ENCODE data around the gene TSPAN14. TPM values are rescaled to one million over a fixed set of nuclear protein-coding genes. Genes with fewer than 3 reads are reported as not detected.

The TSPAN14 gene
- polyA plus RNA-seq, 3 donors: 123 to 160 (median 146) TPM

DNA sequence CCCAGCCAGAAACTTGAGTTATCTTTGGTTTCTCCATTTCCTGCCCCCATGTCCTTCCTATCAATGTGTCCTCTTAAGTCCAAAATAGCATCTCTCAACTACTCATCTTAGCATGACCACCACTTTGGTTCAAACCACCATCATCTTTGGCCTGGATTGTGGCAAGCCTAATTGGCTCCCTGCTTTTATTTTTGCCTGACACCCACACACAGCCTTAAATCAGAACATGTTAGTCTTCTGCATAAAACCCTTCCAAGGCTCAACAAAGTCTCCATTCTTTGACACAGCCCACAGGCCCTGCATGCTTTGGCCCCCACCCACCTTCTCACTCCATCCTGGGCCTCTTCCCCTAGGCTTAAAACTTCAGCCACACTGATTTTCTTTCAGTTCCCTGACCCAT lies 2.0 kb upstream of the TSPAN14 start:
- H3K4me3 Mint-ChIP-seq: no peak overlapping the region
- TF ChIP-seq, protein P1, sequence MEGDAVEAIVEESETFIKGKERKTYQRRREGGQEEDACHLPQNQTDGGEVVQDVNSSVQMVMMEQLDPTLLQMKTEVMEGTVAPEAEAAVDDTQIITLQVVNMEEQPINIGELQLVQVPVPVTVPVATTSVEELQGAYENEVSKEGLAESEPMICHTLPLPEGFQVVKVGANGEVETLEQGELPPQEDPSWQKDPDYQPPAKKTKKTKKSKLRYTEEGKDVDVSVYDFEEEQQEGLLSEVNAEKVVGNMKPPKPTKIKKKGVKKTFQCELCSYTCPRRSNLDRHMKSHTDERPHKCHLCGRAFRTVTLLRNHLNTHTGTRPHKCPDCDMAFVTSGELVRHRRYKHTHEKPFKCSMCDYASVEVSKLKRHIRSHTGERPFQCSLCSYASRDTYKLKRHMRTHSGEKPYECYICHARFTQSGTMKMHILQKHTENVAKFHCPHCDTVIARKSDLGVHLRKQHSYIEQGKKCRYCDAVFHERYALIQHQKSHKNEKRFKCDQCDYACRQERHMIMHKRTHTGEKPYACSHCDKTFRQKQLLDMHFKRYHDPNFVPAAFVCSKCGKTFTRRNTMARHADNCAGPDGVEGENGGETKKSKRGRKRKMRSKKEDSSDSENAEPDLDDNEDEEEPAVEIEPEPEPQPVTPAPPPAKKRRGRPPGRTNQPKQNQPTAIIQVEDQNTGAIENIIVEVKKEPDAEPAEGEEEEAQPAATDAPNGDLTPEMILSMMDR (IDR thresholded peaks at IDR 0.05): no peak
- Histone ChIP-seq H3K4me1 (ENCODE audit: control insufficient read depth in 1 of 2, insufficient read depth in 2 of 2, low read length in 2 of 2) (peaks cover 65 to 77% of the 10 kb centered on the region in 2 donors), H4K20me1 (ENCODE audit: insufficient read depth, low read length) (peaks cover 28% of the 10 kb centered on the region), H3K79me2 (ENCODE audit: insufficient read depth, low read length) (peaks cover 29% of the 10 kb centered on the region), H3K4me3 (replicated peaks in 1 of 3; ENCODE audit: low read depth in 2 of 3, low read length in 3 of 3) (no peak overlapping the region), H3K9ac (ENCODE audit: insufficient read depth, low read length, poor library complexity, severe bottlenecking) (no peak overlapping the region), H2AFZ (ENCODE audit: insufficient read depth, low read depth, low read length, poor library complexity, severe bottlenecking) (no peak overlapping the region), H3K27ac (ENCODE audit: low read depth in 1 of 2, low read length in 2 of 2) (no peak overlapping the region), H3K27me3 (ENCODE audit: control insufficient read depth in 2 of 2, insufficient read depth in 2 of 2, low read length in 2 of 2) (no peaks in the 10 kb centered on the region), H3K9me3 (replicated peaks in 1 of 2; ENCODE audit: control insufficient read depth in 1 of 2, insufficient read depth in 1 of 2, low read length in 2 of 2) (peaks cover 4 to 7% of the 10 kb centered on the region in 2 donors), H3K36me3 (replicated peaks in 1 of 2; ENCODE audit: control insufficient read depth in 1 of 2, insufficient read depth in 2 of 2, low read length in 2 of 2) (no peaks in the 10 kb centered on the region), H3K4me2 (replicated peaks; ENCODE audit: extremely low read depth, low read length, poor library complexity, severe bottlenecking) (no peak overlapping the region)
- H3K9me3 Mint-ChIP-seq: peaks cover 0 to 2% (median 0%) of the 10 kb centered on the region in 7 donors
- DNase-seq: no peak
- H3K27me3 Mint-ChIP-seq (ENCODE audit: low read depth in 3 of 3): peaks cover 0 to 2% (median 0%) of the 10 kb centered on the region in 3 donors
- intact Hi-C loops (cut with micrococcal nuclease): loop anchor here in 1 of 2 donors (5.0 kb wide), 1 partner anchor 65 kb away; no protein-coding TSS in a partner anchor
- H3K36me3 Mint-ChIP-seq: peaks cover 3 to 6% of the 10 kb centered on the region in 2 donors
- peaks cover 49% of the 10 kb centered on the region for H3K4me1 Mint-ChIP-seq
- H3K27ac Mint-ChIP-seq: no peak overlapping the region

DNA sequence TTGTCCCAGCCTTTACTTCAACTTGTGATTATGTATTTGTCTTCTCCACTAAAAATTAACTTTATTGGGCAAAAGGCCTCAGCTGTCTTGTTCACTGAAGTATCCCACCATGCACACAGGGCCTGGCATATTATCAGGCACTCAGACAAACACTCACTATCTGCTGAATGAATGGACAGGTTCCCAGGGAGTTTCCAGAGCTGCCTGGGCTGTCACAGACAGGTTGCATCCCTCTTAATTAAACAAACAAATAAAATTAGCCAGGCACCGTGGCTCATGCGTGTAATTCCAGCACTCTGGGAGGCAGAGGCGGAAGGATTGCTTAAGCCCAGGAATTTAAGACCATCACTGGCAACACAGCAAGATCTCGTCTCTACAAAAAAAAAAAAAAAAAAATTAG lies 1.5 kb upstream of the TSPAN14 start:
- H4K20me1 ChIP-seq (ENCODE audit: insufficient read depth, low read length): peaks cover 33% of the 10 kb centered on the region
- no peak overlapping the region for H3K27ac ChIP-seq (ENCODE audit: low read depth in 1 of 2, low read length in 2 of 2)
- no CpG with 5 or more reads among the region's 4 CpGs for WGBS (ENCODE audit: insufficient coverage)
- H3K27ac Mint-ChIP-seq: no peak overlapping the region
- peaks cover 4 to 7% of the 10 kb centered on the region in 2 donors for H3K9me3 ChIP-seq (replicated peaks in 1 of 2; ENCODE audit: control insufficient read depth in 1 of 2, insufficient read depth in 1 of 2, low read length in 2 of 2)
- H3K4me1 Mint-ChIP-seq: peaks cover 49% of the 10 kb centered on the region
- peaks cover 0 to 2% (median 0%) of the 10 kb centered on the region in 7 donors for H3K9me3 Mint-ChIP-seq
- TF ChIP-seq, protein P1 (IDR thresholded peaks at IDR 0.05): no peak
- H3K9ac ChIP-seq (ENCODE audit: insufficient read depth, low read length, poor library complexity, severe bottlenecking): no peak overlapping the region
- peaks cover 0 to 2% (median 0%) of the 10 kb centered on the region in 3 donors for H3K27me3 Mint-ChIP-seq (ENCODE audit: low read depth in 3 of 3)
- H2AFZ ChIP-seq (ENCODE audit: insufficient read depth, low read depth, low read length, poor library complexity, severe bottlenecking): no peak overlapping the region
- no peak overlapping the region for H3K4me3 Mint-ChIP-seq
- no peaks in the 10 kb centered on the region for H3K27me3 ChIP-seq (ENCODE audit: control insufficient read depth in 2 of 2, insufficient read depth in 2 of 2, low read length in 2 of 2)
- DNase-seq: peak in 1 of 3 donors; percentile 3
- H3K4me3 ChIP-seq (replicated peaks in 1 of 3; ENCODE audit: low read depth in 2 of 3, low read length in 3 of 3): no peak overlapping the region
- intact Hi-C loops (cut with micrococcal nuclease): loop anchor here in 1 of 2 donors (5.0 kb wide), 1 partner anchor 65 kb away; no protein-coding TSS in a partner anchor
- peaks cover 35% of the 10 kb centered on the region for H3K79me2 ChIP-seq (ENCODE audit: insufficient read depth, low read length)
- no peak overlapping the region for H3K4me2 ChIP-seq (replicated peaks; ENCODE audit: extremely low read depth, low read length, poor library complexity, severe bottlenecking)
- H3K4me1 ChIP-seq (ENCODE audit: control insufficient read depth in 1 of 2, insufficient read depth in 2 of 2, low read length in 2 of 2): peaks cover 66 to 77% of the 10 kb centered on the region in 2 donors
- H3K36me3 Mint-ChIP-seq: peaks cover 3 to 11% of the 10 kb centered on the region in 2 donors
- H3K36me3 ChIP-seq (replicated peaks in 1 of 2; ENCODE audit: control insufficient read depth in 1 of 2, insufficient read depth in 2 of 2, low read length in 2 of 2): peaks cover 0 to 4% of the 10 kb centered on the region in 2 donors

Measured in CD14-positive monocyte (primary cell).